DOHH2 (cell line): Measurements from ENCODE around the gene MRM1.

ENCODE experiments used
- EZH2phosphoT487 ChIP-seq: fragments of 200-600 bp; sonication (generic); IDR thresholded peaks from 2 replicates; pipeline ENCODE4 v1.6.1; 2017; ENCODE audit warnings: borderline replicate concordance, mild to moderate bottlenecking, antibody characterized with exemption, low read length, moderate library complexity, mixed read lengths
- TF ChIP-seq, protein P1 (sequence below): fragments of 200-600 bp; sonication (generic); IDR thresholded peaks from one replicate; pipeline ENCODE4 v1.5.1; 2014; ENCODE audit warnings: antibody characterized with exemption, mild to moderate bottlenecking, low read depth, low read length; ENCODE audit not compliant: poor library complexity, severe bottlenecking

DNA sequence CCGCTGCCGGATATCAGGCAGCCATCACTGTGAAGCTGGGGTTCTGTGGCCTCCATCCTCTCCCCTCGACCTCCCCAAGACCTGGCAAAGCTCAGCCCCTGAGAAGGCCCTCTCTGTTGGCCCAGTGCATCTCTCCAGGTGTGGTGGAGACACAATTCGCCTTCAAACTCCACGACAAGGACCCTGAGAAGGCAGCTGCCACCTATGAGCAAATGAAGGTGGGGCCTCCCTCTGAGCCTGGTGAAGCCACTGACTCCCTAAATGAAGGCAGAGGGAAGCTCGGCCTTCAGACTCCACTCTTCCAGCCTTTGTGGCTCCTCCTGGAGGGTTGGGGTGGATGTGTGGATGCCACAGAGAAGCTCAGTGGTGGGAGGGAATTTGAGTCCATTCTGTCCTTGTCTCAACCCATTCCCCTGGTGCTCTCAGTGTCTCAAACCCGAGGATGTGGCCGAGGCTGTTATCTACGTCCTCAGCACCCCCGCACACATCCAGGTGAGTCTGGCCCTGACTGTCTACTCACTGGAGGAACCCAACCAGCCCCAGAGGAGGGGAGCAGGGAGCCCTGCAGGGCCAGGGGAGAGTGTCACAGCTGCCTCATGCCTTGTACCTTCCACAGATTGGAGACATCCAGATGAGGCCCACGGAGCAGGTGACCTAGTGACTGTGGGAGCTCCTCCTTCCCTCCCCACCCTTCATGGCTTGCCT is 1.7 kb upstream of the MRM1 start:
- no peak for TF ChIP-seq EZH2phosphoT487
- TF ChIP-seq, protein P1, sequence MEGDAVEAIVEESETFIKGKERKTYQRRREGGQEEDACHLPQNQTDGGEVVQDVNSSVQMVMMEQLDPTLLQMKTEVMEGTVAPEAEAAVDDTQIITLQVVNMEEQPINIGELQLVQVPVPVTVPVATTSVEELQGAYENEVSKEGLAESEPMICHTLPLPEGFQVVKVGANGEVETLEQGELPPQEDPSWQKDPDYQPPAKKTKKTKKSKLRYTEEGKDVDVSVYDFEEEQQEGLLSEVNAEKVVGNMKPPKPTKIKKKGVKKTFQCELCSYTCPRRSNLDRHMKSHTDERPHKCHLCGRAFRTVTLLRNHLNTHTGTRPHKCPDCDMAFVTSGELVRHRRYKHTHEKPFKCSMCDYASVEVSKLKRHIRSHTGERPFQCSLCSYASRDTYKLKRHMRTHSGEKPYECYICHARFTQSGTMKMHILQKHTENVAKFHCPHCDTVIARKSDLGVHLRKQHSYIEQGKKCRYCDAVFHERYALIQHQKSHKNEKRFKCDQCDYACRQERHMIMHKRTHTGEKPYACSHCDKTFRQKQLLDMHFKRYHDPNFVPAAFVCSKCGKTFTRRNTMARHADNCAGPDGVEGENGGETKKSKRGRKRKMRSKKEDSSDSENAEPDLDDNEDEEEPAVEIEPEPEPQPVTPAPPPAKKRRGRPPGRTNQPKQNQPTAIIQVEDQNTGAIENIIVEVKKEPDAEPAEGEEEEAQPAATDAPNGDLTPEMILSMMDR: no peak
